ENCODE measurements around the gene ATP1B3. TPM values are rescaled to one million over a fixed set of nuclear protein-coding genes. Genes with fewer than 3 reads are reported as not detected.
"Not testable (repeated sequence)": the region's sequence is repeated elsewhere in the genome, so short reads cannot be mapped to it uniquely, and the experiment has no call there.

ATP1B3 gene
- total RNA-seq, 4 donors from 2014 or later: 55.1 to 94.1 (median 64.7) TPM

DNA sequence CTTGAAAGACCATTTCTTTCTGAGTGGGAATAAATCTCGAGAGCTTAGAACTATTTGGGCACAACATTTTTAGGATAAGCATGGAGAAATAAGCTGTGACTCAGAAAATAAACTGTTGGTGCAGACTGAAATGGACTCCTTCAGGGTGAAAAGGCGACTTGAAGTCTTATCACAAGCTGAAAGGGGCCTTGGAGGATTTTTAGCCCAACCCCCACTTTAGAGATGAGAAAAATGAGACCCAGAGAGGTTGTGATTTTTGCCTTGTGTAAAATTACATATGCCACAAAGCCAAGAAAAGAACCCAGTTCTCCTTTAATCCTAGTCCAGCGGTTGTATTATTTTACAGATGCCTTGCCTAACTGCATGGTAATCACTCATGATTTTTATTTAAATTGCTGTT lies 1.5 kb downstream of the ATP1B3 start:
- WGBS, 2 donors: 49 to 77% methylated on average over 3 of the region's 3 CpGs
- Histone ChIP-seq H3K27me3 (no peaks in the 10 kb centered on the region), H3K4me3 (replicated peaks in 1 of 3) (peak overlapping the region in 2 of 3 donors; percentile 93 to 95), H3K27ac (peak overlapping the region; percentile 97 to 100 (median 100)), H3K4me1 (peaks cover 10 to 17% of the 10 kb centered on the region in 2 donors), H3K36me3 (no peaks in the 10 kb centered on the region), H3K9me3 (no peaks in the 10 kb centered on the region)
- no peak for TF ChIP-seq POLR2A (IDR thresholded peaks at IDR 0.05)
- TF ChIP-seq CTCF (IDR thresholded peaks at IDR 0.05): no peak
- intact Hi-C loops (cut with DNase I): loop anchor here (5.0 to 10.0 kb wide), 2 partner anchors 83 to 141 kb away; partner anchors contain the start of gene RNF7
- DNase-seq: no peak

GRCh38 chr3:141878326-141878725 lies 1.9 kb downstream of the ATP1B3 start:
- H3K4me3 ChIP-seq (replicated peaks in 1 of 3): peak overlapping the region in 1 of 3 donors; percentile 95
- peaks cover 10 to 17% of the 10 kb centered on the region in 2 donors for H3K4me1 ChIP-seq
- H3K27ac ChIP-seq: peak overlapping the region in 1 of 3 donors; percentile 100
- no peaks in the 10 kb centered on the region for H3K36me3 ChIP-seq
- 79 to 83% methylated on average over 1 of the region's 1 CpG for WGBS, 2 donors
- intact Hi-C loops (cut with DNase I): loop anchor here (5.0 to 10.0 kb wide), 2 partner anchors 84 to 141 kb away; partner anchors contain the start of gene RNF7
- H3K9me3 ChIP-seq: no peaks in the 10 kb centered on the region
- H3K27me3 ChIP-seq: no peaks in the 10 kb centered on the region
- TF ChIP-seq CTCF (IDR thresholded peaks at IDR 0.05) (no peak), POLR2A (IDR thresholded peaks at IDR 0.05) (no peak)
- no peak for DNase-seq

DNA sequence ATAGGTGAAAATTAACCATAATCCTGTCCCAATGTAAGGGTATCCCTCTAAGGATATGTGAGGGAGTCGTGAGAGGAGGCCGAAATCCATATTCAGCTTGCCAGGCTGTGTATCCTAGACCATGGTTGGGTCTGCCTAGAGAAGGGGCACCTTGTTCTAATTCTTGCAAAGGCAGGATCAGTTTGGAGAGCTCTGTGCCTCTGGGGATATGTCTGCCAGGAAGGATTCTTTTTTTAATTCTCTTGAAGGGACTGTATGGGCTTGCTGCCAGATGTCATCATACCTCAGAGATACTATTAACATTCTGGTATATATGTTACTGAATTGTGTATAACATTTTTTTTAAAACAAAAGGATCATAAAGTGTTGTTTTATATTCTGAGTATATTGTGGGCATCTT lies 2.4 kb downstream of the ATP1B3 start:
- H3K4me3 ChIP-seq (replicated peaks in 1 of 3): no peak overlapping the region
- TF ChIP-seq POLR2A (IDR thresholded peaks at IDR 0.05) (no peak), CTCF (IDR thresholded peaks at IDR 0.05) (no peak)
- H3K9me3 ChIP-seq: no peaks in the 10 kb centered on the region
- 89 to 97% methylated on average over 2 of the region's 2 CpGs for WGBS, 2 donors
- intact Hi-C loops (cut with DNase I): loop anchor here (5.0 to 10.0 kb wide), 2 partner anchors 84 to 142 kb away; partner anchors contain the start of gene RNF7
- DNase-seq: no peak
- no peaks in the 10 kb centered on the region for H3K36me3 ChIP-seq
- no peak overlapping the region for H3K27ac ChIP-seq
- H3K27me3 ChIP-seq: no peaks in the 10 kb centered on the region
- H3K4me1 ChIP-seq: peaks cover 10 to 17% of the 10 kb centered on the region in 2 donors

DNA sequence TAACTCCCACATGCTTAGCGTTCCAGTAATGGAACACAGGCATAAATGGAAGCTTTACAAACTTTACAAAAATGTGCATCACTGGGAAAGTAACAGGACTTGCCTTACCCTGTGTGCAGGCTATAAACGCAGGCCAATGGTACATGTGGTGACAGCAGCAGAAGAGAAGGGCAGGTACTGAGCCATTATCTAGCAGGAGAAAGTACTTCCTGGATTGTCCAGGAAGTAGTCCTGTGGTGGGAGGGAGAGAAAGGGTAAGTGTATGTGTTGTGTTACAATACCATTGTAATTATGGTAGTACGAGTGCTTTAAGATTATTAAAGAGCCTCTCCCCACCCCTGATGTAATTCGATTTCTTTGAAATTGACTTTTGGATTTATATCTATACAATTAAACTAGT lies 5.3 kb downstream of the ATP1B3 start:
- intact Hi-C loops (cut with DNase I): no loop called here
- DNase-seq: no peak
- H3K27me3 ChIP-seq: no peaks in the 10 kb centered on the region
- H3K27ac ChIP-seq: no peak overlapping the region
- H3K9me3 ChIP-seq: no peaks in the 10 kb centered on the region
- no peaks in the 10 kb centered on the region for H3K36me3 ChIP-seq
- 93 to 95% methylated on average over 4 of the region's 4 CpGs for WGBS, 2 donors
- H3K4me3 ChIP-seq (replicated peaks in 1 of 3): no peak overlapping the region
- H3K4me1 ChIP-seq: peaks cover 10 to 17% of the 10 kb centered on the region in 2 donors
- TF ChIP-seq CTCF (IDR thresholded peaks at IDR 0.05) (no peak), POLR2A (IDR thresholded peaks at IDR 0.05) (no peak)

DNA sequence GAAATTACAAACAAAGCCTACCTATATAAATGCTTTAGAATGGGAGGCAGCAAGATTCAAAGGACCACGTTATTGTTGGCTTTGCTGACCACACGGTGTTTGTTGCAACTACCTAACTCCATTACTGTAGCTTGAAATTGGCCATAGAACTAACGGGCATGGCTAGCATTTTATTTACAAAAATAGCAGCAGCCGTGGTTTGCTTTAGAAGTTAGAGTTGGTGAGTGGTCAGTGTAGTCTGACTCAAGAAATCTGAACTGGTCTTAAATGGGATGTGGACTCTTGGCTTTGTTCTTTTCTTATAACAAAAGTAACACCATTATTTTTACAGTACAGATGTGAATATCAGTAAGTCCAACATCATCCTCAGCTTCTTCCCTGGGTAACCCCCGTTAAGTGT lies 10.6 kb downstream of the ATP1B3 start:
- no peaks in the 10 kb centered on the region for H3K27me3 ChIP-seq
- WGBS, 2 donors: 84 to 96% methylated on average over 5 of the region's 5 CpGs
- TF ChIP-seq CTCF (IDR thresholded peaks at IDR 0.05) (no peak), POLR2A (IDR thresholded peaks at IDR 0.05) (no peak)
- DNase-seq: no peak
- H3K9me3 ChIP-seq: no peaks in the 10 kb centered on the region
- H3K36me3 ChIP-seq: no peaks in the 10 kb centered on the region
- H3K4me1 ChIP-seq: no peaks in the 10 kb centered on the region
- no peak overlapping the region for H3K27ac ChIP-seq
- H3K4me3 ChIP-seq (replicated peaks in 1 of 3): no peak overlapping the region
- intact Hi-C loops (cut with DNase I): no loop called here

DNA sequence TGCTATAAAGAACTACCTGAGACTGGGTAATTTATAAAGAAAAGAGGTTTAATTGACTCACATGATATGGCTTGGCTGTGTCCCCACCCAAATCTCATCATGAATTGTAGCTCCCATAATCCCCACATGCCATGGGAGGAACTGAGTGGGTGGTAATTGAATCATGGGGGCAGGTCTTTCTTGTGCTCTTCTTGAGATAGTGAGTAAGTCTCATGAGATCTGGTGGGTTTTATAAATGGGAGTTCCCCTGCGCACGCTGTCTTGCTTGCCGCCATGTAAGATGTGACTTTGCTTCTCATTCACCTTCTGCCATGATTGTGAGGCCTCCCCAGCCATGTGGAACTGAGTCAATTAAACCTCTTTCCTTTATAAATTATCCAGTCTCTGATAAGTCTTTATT lies 12.1 kb downstream of the ATP1B3 start:
- 79 to 99% methylated on average over 3 of the region's 3 CpGs for WGBS, 2 donors
- intact Hi-C loops (cut with DNase I); H3K4me3 ChIP-seq (replicated peaks in 1 of 3); H3K36me3 ChIP-seq; H3K4me1 ChIP-seq; H3K27me3 ChIP-seq; H3K27ac ChIP-seq; DNase-seq; H3K9me3 ChIP-seq: not testable (repeated sequence)
